IPS-15b (cell line): ENCODE data around the gene SEMA3B.
"Not testable (repeated sequence)": the region's sequence is repeated elsewhere in the genome, so short reads cannot be mapped to it uniquely, and the experiment has no call there.

Source experiments
- H3K27me3 ChIP-seq: one replicate; pipeline ENCODE4 v1.6.1; 2013; ENCODE audit warnings: low read length; ENCODE audit not compliant: control insufficient read depth, insufficient read depth
- H3K36me3 ChIP-seq: one replicate; pipeline ENCODE4 v1.6.1; 2013; ENCODE audit warnings: low read length; ENCODE audit not compliant: control insufficient read depth, insufficient read depth
- H3K4me1 ChIP-seq: one replicate; pipeline ENCODE4 v1.6.1; 2013; ENCODE audit warnings: mild to moderate bottlenecking, low read length; ENCODE audit not compliant: control insufficient read depth, insufficient read depth
- H3K4me3 ChIP-seq: one replicate; pipeline ENCODE4 v1.5.1; 2013; ENCODE audit warnings: low read depth, low read length
- H3K9ac ChIP-seq: one replicate; pipeline ENCODE4 v1.6.1; 2013; ENCODE audit warnings: low read depth, mild to moderate bottlenecking, low read length
- H3K9me3 ChIP-seq: one replicate; pipeline ENCODE4 v1.6.1; 2013; ENCODE audit warnings: mild to moderate bottlenecking, low read length; ENCODE audit not compliant: control insufficient read depth, insufficient read depth

Gene SEMA3B

DNA sequence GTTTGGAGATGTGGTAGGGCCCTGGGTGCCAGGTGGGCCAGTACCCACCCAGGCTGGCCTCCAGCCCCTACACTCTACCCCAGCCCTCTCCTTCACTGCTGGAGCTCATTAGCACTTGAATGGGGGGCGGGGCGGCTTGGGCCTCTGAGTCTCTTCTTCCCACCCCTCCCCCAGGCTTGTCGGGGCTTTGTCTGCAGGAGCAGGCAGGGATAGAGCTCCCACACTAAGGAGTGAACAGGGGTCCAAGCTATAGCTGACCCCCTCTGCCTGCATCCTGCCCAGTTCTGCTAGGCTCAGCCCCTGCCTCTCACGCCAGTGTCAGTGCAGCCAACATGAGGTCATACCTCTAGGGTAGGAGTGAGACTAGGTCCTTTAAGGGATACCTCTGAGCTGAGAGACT lies 27.8 kb upstream of the SEMA3B start:
- Histone ChIP-seq H3K9ac (no peak overlapping the region), H3K9me3 (no peaks in the 10 kb centered on the region), H3K27me3 (no peaks in the 10 kb centered on the region), H3K36me3 (peaks cover 16% of the 10 kb centered on the region), H3K4me1 (peaks cover 42% of the 10 kb centered on the region), H3K4me3 (peak overlapping the region; percentile 60)

DNA sequence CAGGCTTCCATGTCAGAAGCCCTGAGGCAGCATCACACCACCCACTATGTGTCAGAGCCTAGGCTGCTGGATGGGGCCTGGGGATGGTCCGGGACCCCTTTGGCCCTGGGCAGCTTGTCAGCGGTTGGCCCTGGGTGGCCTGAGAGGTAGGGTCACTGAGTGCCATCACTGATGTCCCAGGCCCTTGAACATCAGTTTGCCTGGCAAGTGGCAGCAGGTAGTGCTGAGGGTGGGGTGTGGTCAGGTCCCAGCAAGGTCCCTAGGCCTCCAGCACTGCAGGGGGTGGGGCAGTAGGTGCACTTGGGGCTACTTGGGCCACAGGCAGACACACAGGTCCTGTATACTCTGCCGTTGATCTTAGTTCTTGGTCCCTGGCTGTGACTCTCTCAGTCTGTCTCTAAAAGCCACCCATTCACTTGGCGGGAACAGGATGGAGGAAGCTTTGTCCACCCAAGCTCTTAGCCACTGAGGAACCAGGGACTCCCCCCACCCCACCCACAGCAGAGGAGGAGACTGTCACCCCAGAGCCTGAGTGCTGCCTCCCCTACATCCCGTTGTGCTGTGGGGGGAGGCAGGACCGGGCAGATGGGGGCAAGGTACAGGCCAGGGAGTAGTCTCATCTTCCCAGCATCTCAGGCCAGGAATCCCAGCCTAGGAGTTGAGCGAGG lies 27.1 kb upstream of the SEMA3B start:
- Histone ChIP-seq H3K27me3 (no peaks in the 10 kb centered on the region), H3K9me3 (no peaks in the 10 kb centered on the region), H3K9ac (peak overlapping the region; percentile 47), H3K4me3 (peak overlapping the region; percentile 60), H3K36me3 (peaks cover 16% of the 10 kb centered on the region), H3K4me1 (peaks cover 46% of the 10 kb centered on the region)

DNA sequence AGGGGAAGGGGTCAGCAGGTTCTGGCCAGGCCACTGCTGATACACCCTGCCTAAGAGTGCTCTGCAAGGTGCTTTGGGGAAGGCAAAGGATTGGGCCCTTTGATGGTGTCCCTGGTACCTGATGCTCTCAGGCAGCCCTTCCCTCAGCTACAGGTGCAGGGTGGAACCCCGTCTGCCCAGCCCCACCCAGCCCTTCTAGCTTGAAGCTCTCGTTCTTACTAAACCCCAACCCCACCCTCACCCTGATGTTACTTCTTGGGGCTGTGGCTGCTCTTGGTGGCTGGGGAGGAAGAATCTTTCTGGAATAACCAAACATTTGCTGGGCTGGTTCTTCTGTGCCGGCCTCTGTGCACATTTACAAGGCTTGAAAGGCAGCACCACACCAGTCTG lies 26.6 kb upstream of the SEMA3B start:
- Histone ChIP-seq H3K4me3 (no peak overlapping the region), H3K9me3 (no peaks in the 10 kb centered on the region), H3K36me3 (peaks cover 16% of the 10 kb centered on the region), H3K4me1 (peaks cover 49% of the 10 kb centered on the region), H3K27me3 (no peaks in the 10 kb centered on the region), H3K9ac (no peak overlapping the region)

DNA sequence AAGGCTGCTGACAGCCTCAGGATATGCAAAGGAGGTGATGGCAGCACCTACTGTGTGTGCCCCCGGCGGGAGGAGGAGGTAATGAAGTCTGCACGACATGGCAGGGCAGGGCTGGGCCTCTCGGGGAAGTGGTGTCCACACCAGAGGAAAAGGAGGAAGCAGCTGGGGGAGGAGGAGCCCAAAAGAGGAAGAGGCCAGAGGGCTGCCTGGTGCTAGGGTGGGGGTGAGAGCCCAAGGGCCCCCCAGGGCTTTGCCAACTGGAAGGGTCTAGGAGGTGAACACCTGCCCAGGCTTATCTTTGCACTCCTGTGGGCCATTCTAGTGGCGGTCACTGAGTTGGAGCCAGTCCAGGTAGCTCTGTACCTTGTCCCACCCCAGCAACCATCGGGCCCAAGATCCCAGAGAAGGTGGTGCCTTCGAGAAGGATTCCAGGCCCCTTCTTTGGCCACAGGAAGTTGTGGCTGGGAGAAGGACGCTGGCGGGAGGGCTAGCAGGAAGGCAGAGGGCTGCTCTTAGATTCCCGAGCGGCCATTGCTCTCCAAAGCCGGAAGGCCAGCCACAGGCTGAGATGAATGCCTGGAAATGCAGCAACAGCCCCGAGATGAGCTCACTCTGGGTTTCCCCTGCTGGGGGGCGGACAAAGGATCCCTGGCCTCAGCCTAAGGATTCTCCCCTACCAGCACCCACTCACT lies 25.9 kb upstream of the SEMA3B start:
- H3K4me3 ChIP-seq = no peak overlapping the region
- no peaks in the 10 kb centered on the region for H3K27me3 ChIP-seq
- peaks cover 16% of the 10 kb centered on the region for H3K36me3 ChIP-seq
- peaks cover 49% of the 10 kb centered on the region for H3K4me1 ChIP-seq
- H3K9ac ChIP-seq = peak overlapping the region; percentile 60
- no peaks in the 10 kb centered on the region for H3K9me3 ChIP-seq

DNA sequence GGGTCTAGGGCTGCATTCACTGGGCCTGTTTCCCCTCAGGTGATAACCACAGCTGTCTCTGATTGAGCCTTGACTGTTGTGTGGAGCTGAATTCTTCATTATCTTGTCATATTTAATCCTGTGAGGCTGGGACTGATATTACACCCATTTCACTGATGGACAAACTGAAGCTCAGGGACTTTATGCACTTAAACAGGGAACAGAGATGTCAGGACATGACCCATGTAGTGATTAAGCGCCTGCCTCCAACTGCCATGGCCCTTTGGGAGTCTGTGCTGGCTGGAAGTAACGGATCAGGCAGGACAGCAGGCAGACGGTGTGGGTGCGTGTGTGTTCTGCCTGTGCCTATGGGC lies 25.4 kb upstream of the SEMA3B start:
- peaks cover 49% of the 10 kb centered on the region for H3K4me1 ChIP-seq
- no peaks in the 10 kb centered on the region for H3K27me3 ChIP-seq
- peak overlapping the region; percentile 60 for H3K9ac ChIP-seq
- H3K36me3 ChIP-seq = peaks cover 16% of the 10 kb centered on the region
- no peaks in the 10 kb centered on the region for H3K9me3 ChIP-seq
- no peak overlapping the region for H3K4me3 ChIP-seq

DNA sequence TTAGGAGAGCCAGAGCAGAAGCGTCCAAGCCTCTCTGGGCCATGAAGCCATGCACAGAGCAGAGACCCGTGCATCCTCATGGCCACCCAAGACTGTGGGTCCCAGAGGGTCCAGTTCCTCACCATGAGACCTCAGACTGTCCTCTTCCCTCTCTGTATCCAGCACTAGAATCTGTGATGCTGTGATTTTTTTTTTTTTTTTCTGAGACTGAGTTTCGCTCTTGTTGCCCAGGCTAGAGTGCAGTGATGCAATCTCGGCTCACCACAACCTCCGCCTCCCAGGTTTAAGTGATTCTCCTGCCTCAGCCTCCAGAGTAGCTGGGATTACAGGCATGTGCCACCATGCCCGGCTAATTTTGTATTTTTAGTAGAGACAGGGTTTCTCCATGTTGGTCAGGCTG lies 24.1 kb upstream of the SEMA3B start:
- Histone ChIP-seq H3K4me1 (peaks cover 45% of the 10 kb centered on the region), H3K36me3 (peaks cover 21% of the 10 kb centered on the region)
- not testable (repeated sequence) for H3K9me3 ChIP-seq, H3K4me3 ChIP-seq, H3K9ac ChIP-seq, H3K27me3 ChIP-seq

DNA sequence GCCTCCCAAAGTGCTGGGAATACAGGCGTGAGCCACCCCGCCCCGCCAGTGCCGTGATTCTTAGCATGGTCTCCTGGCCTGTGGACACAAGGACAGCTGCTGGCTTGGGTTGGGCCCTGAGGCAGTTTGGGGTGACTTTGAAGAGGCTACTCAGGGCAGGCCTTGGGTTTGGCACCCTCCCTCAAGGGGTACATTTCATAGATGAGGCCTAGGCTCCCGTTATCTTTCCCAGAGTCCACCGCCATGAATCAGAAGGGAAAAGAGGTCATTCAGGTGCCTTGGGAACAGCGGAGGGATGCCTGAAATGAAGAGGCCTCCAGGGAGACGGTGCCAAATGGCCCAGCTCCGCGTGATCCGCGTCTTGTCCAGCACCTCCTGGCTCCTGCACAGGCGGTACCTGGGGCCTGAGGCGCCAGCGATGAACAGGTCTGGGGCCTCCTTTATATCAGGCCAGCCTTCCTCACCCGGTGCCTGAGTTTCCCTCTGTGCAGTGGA lies 23.6 kb upstream of the SEMA3B start:
- H3K27me3 ChIP-seq = no peaks in the 10 kb centered on the region
- H3K36me3 ChIP-seq = peaks cover 18% of the 10 kb centered on the region
- H3K4me1 ChIP-seq = peaks cover 41% of the 10 kb centered on the region
- H3K4me3 ChIP-seq = peak overlapping the region; percentile 35
- peak overlapping the region; percentile 47 for H3K9ac ChIP-seq
- no peaks in the 10 kb centered on the region for H3K9me3 ChIP-seq

DNA sequence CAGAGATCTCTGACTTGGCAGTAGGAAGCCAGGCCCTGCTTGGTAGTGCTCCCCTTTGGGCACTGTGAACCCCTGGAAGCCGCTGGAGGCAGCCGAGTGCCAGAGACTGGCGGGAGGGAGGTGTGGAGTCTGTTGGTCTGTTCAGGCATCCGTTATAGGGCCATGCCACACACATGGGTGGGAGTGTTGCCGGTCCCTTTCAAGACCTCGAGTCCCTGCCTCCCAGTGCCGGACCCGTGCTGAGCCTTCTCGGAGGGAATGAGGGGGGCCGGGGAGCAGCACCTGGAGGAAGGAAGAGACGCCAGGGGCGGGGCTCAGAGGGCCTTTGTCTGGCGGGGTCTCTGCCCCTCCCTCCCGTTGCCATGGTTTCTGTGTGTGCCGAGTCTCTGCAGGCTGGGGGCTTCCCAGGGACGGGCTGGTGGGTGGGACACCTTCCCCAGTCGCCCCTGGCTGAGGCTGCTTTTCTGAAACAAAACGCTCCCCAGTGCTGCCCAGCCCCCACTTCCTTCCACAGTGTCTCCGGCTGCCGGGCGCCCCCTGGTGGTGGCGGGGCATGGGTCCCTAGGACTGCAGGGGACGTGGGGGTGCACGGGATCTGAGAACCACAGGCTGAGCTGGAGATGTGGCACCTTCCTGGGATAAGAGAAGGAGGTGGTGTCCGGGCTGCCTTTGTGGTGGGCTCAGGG lies 23.0 kb upstream of the SEMA3B start:
- no peaks in the 10 kb centered on the region for H3K9me3 ChIP-seq
- H3K27me3 ChIP-seq = no peaks in the 10 kb centered on the region
- peaks cover 37% of the 10 kb centered on the region for H3K4me1 ChIP-seq
- peak overlapping the region; percentile 35 for H3K4me3 ChIP-seq
- peaks cover 16% of the 10 kb centered on the region for H3K36me3 ChIP-seq
- peak overlapping the region; percentile 47 for H3K9ac ChIP-seq

DNA sequence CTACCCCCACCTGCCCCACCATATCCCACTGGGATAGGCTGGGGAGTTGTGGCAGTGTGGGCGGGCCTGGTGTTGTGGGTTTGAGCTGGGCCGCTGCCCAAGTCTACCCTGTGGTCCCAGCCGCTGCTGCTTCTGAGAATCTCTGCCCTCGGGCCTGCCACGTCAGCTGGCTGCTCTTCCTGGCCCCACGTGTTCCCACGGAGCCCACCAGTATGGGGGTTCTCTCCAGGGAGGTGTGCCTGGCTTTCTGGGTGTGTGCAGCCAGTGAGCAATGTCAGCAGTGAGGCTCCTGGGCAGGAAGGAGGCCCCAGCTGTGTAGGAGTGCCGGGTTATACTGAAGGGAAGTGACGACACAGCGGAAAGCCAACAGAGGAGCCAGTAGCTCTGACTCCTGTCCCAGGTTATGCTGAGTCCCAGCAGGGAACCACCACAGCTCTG lies 22.4 kb upstream of the SEMA3B start:
- H3K9me3 ChIP-seq = no peaks in the 10 kb centered on the region
- no peaks in the 10 kb centered on the region for H3K27me3 ChIP-seq
- peaks cover 34% of the 10 kb centered on the region for H3K4me1 ChIP-seq
- H3K4me3 ChIP-seq = no peak overlapping the region
- H3K36me3 ChIP-seq = peaks cover 16% of the 10 kb centered on the region
- peak overlapping the region; percentile 30 for H3K9ac ChIP-seq

DNA sequence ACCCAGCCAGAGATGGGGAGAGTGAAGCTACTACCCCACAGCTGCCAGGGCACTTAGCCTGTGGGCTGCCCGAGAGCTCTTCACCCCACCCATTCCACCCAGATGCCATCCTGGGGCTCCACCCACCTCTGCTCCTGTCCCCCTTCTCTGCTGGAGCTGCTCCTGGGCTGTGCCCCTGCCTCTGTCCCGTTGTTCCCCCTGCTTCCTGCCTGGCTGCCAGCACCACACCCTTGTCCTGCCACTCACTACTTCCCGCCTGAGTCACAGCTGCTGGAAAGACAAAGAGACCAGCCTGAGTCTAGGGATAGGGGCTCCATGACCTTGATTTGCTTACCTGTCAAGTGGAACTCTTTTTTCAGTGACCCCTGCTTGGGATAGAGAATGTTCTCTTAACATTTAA lies 20.6 kb upstream of the SEMA3B start:
- no peaks in the 10 kb centered on the region for H3K9me3 ChIP-seq
- H3K4me1 ChIP-seq = peaks cover 16% of the 10 kb centered on the region
- H3K36me3 ChIP-seq = peaks cover 20% of the 10 kb centered on the region
- H3K27me3 ChIP-seq = no peaks in the 10 kb centered on the region
- H3K9ac ChIP-seq = no peak overlapping the region
- H3K4me3 ChIP-seq = no peak overlapping the region

DNA sequence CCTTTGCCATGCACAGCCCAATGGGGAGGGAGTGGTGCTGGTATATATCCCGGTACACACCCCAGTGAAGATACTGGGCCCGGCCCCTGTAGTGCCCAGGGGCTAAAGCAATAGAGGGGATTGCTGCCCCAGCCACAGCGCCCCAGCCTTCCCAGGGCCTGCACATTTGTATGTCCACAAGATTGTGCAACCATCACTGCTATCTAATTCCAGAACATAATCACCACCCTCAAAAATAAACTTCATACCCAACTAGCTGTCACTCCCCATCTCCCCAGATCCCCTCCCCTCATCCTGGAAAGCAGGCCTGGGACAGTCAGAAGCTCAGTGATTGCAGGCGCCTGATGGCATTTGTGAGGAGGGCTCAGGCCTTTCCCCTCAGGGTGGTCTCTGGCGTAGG lies 19.5 kb upstream of the SEMA3B start:
- Histone ChIP-seq H3K36me3 (peaks cover 23% of the 10 kb centered on the region), H3K27me3 (no peaks in the 10 kb centered on the region), H3K9me3 (no peaks in the 10 kb centered on the region), H3K9ac (no peak overlapping the region), H3K4me3 (no peak overlapping the region), H3K4me1 (peaks cover 13% of the 10 kb centered on the region)

DNA sequence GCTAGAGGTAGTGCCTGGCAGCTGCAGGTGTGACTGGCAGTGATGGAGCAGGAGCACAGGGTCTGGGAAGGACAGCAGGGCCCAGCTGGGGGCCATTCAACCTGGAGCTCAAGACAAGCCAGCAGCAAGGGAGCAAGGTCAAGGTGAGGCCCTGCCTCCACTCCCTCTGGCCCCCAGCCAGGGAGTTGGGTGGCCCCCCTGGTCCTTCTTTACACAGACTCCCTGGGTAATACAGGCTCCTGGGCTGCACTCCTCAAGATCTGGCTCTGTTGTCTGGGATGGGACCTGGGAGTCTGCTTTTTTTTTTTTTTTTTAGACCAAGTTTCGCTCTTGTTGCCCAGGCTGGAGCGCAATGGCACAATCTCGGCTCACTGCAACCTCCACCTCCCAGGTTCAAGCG lies 18.4 kb upstream of the SEMA3B start:
- H3K27me3 ChIP-seq = no peaks in the 10 kb centered on the region
- peaks cover 32% of the 10 kb centered on the region for H3K36me3 ChIP-seq
- peaks cover 9% of the 10 kb centered on the region for H3K4me1 ChIP-seq
- no peak overlapping the region for H3K4me3 ChIP-seq
- H3K9ac ChIP-seq = no peak overlapping the region
- no peaks in the 10 kb centered on the region for H3K9me3 ChIP-seq
